NCI-H2227 (cell line): Measurements from ENCODE around the gene IRF2BPL.

Experiments
- DNase-seq: peaks from one replicate; lab custom pipeline; 2025; ENCODE audit not compliant: unreplicated experiment; lab: John Stamatoyannopoulos, UW

IRF2BPL gene

GRCh38 chr14:77014004-77014604 is 14.4 kb downstream of the IRF2BPL start:
- no peak for DNase-seq

DNA sequence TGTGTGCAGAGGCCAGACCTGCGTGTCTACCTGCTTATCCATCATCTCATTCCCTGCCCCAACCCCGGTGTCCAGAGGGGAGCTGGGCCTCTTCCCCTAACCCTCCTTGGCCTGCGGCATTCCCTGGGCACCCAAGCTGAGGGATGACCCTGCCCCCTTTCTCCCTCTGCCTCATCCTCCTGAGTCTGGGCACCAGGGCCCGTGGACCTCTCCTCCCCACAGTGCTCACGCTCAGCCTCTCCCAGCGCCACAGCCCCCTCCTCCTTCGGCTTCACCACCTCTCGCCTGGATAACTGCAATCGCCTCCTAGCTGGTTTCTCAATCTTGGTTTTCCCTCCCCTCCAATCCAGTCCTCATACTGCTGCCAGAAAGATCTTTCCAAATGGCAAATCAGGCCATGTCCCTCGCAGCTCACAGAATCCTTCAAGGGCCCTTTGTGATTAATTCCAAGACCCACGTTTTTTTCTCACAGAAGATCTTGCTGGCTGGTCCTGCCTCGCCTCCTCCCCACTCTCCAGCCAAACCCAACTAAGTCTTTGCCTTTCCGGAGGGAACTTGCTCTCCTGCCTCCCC is 16.2 kb downstream of the IRF2BPL start:
- no peak for DNase-seq

DNA sequence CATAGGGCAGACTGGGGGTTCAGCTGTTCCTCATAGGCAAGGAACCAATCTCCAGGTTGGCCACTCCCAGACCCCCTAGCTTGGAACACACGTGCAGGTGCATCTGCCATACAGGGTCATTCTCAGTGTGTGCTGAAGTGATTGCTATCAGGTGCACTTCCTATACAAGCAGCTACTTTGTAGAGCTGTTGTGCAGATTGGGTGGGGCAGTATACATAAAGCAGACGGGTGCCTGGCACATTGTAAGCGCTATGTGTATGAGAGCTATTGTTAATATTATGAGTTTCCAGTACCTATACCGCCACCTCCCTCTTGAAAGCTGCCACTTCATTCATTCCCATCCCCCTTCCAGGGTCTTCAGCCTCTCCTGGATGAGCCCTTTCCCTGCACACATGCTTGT is 17.3 kb downstream of the IRF2BPL start:
- DNase-seq: no peak

- no peak for DNase-seq
Measured at GRCh38 chr14:77009014-77009413, 19.5 kb downstream of the IRF2BPL start.

DNA sequence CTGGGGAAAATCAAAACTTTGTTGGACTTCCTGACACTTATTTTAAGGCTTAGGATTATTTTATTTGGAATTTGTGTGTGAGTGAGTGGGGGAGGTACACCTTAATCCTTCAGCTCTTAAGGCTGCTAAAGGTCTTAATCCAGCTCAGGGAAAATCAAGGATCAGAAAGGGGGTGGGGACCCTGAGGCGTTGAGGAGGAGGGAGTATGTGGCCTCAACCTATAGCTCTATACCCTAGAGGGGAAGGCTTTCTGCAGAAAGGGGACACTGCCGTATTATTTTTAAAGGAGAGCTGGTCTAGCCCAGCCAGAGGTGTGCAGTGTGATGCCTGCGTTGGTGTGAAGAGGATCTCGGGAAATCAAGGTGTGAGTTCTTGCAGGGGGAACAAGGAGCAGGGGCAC is 20.0 kb downstream of the IRF2BPL start:
- DNase-seq: no peak

DNA sequence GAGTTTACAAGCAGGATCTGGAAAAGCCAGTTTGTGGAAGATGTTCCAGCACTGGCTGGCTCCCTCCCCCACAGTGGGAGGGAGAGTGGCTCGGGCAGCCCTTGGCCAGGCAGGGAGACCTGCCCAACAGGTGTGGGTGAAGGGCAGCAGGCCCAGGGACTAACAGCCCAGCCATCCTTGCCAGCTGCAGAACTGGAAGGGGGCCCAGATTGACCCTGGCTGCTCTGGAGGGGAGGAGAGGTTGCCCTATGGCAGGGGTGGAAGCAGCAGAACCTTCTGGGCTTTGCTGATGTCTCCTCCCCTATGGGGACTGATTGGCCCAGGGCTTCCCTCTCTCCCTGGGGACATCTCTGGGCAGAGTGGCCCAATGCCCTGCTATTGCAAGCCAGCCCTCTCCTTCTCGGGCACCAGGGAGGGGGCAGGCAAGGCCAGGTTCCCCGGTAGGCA is 20.5 kb downstream of the IRF2BPL start:
- DNase-seq: no peak

GRCh38 chr14:77007183-77007974 is 21.1 kb downstream of the IRF2BPL start:
- DNase-seq: no peak

GRCh38 chr14:77006132-77006531 is 22.4 kb downstream of the IRF2BPL start:
- DNase-seq: no peak

DNA sequence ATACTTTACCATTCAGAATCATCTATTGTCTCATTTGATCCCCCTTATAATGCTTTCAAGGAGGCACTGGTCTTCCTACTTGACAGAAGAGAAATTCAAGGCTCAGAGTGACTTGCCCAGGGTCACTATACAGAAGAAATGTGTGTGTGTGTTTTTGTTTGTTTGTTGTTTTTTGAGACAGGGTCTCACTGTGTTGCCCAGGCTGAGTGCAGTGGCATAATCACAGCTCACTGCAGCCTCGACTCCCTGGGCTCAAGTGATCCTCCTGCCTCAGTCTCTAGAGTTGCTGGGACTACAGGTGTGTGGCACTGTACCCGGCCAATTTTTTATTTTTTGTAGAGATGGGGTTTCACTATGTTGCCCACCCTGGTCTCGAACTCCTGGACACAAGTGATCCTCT is 22.9 kb downstream of the IRF2BPL start:
- DNase-seq: no peak

DNA sequence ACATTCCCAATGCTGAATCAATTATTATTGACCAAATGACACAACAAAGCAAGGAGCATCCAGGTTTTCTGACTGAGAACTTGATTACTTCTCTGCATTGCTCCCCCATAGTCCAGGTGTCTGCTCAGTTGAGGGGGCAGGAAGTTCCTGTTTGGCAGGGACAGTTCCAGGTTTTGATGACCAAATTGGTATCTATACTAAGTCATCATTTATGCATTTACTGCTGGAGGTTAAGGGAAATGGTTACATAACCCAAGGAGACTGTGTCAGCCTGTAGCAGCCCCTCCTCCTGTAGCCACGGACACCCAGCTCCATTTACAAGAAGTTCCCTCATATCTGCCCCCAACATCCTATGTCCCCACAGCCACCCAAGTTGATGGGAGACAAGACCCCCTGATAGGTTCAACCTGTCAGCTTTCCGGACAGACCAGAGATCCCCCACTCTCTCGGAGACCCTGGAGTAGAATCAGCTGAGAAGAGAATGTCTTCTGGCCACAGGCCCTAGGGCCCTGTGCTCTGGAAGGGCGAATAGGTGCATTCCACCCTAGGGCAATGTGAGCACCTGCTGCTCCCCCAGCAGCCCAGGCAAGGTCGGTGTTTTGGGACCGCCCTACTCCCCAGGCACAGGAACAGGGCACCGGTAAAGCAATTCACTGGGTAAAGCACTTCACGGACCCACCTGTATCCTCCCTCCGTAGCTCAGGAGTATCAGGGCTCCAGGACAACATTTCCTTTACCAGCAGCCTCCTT is 23.6 kb downstream of the IRF2BPL start:
- no peak for DNase-seq

DNA sequence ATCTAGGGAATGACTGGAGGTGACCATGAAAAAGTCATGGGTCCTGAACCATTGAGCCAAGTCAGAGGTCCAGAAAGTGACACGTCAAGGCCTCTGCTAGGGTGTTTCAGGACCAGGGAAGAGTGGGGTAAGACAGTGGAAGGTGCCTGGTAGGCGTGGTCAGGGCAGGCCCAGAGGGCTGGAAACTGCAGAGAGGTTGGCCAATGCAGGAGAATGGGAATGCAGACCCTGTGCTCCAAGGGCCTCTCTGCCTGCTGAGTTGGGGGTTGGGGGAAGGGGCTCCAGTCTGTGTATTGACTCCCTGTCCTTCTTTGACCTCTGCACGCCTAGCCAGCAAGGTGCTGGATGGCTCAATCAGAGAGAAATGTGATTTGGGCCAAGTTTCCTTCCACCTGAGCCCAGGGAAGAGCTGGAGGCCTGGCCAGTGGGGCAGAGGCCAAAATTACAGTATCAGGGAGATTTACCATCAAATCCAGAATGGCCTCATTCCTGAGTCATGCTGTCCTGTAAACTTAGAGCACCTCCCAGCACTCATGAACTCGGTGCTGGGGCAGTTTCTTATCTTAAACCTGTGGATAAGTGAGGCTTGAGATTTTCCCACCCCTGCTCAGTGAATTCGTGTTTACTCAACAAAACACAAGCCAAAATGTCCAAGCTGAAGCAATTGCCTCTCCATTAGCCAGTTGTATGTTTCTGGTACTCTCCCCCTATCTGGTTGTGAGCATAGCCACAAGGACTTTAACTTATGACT is 24.4 kb downstream of the IRF2BPL start:
- no peak for DNase-seq

DNA sequence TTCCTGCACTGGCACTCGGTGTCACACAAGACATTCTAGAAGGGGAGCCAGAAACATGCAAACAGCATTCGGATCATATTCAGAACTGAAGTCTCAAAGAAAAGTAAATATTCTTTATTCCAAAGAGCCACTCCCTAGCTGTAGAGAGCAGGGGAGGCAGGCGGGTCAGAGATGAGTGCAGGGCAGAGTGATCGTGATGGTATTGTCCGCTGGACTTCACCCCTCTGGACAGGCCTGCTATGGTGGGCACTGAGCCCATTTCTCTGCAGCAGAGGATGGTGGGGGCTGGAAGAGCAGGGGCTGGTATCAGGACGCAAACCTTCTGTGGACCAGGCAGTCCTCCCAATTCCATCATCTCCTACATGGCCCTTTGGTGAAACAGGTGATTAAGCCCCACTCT is 25.6 kb downstream of the IRF2BPL start:
- no peak for DNase-seq

- no peak for DNase-seq
Measured at GRCh38 chr14:77002335-77002734, 26.2 kb downstream of the IRF2BPL start.

- DNase-seq: peak; percentile 77
Measured at GRCh38 chr14:77000340-77001270, 27.9 kb downstream of the IRF2BPL start.

DNA sequence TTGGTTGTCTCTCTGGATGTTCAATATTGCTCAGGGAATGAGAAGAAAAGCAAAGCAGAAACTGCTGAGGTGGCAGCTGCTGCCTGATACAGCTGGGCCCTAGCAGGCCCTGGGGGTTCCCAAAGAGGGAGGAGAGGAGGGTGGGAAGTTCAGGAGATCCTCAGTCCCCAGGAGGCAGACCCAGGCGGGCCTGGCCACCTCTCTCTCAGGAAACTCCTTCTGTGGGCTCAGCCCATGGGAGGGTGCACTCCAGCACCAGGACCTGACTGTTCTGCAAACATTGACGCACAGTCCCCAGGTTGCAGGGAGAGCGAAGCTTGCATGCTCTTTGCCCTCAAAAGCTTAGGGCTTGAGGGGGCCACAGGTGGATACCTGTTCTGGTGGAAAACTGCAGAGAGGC is 29.6 kb downstream of the IRF2BPL start:
- no peak for DNase-seq

DNA sequence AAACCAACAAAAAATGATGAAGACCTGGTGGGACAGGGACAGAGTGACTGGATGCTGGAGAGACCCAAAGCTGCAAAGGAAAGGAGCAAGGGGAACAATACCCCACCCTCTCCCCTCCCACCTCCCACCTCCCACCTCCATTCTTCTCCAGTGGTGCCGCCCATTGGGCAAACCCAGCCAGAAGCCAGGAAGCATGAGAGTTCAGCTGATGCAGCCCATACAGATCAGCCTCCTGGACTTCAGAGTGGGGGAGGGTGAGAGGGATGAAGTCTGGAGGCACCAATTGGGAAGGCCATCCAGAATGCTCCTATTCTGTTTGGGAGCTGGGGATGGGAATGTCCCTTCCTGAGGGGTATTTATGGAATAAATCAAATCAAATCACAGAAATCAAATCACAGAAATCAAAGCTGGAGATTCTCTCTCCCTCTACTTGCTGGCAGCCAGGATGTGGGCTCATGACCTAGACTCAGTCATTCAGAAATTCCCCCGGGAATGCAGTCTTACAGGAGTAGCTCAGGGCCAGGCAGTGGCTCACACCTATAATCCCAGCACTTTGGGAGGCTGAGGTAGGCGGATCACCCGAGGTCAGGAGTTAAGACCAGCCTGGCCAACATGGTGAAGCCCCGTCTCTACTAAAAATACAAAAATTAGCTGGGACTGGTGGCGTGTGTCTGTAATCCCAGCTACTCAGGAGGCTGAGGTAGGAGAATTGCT is 31.1 kb downstream of the IRF2BPL start:
- no peak for DNase-seq

DNA sequence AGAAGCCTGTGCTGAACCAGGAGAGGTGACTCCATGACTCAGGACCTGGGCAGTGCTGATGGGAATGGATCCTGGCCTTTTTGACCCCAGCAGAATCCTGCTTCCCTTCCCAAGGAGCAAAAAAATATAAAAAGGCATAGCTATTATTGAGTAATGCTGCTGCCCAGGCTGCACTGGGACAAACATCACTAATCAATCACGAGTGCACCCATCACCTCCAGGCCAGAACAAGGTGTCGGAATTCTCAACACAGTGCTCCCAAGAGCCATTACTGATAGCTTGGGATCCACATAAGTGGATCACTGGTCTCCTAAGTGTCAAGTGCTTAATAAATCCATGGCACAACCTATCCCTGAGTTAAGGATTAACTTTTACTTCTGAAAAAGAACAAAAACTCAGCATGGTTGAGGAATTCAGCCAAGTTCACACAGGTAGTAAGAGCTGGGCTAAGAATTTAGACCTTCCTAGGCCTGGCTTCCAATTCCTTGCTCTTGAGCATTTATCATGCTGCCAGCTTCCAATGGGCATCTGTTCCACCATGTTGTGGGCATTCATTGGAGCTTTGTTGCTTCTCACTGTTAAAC is 31.9 kb downstream of the IRF2BPL start:
- no peak for DNase-seq

GRCh38 chr14:76995279-76996035 is 33.1 kb downstream of the IRF2BPL start:
- DNase-seq: peak; percentile 24
